Activated T-helper 1 cell treated with anti-CD3 and anti-CD28 coated beads, Interleukin-12 subunit alpha, Interleukin-12 subunit beta, Interleukin-2, Interleukin-4 antibody, amounts not matched to agents 30 ng/mL and 10 ng/mL and 1 ng/mL, durations not matched to agents 14 hours and 24 hours and 36 hours (primary cell): ENCODE results near the gene NAT16. TPM values are rescaled to one million over a fixed set of nuclear protein-coding genes. Genes with fewer than 3 reads are reported as not detected.
A peak's percentile ranks its signal among the peaks of the same experiment; 100 is the strongest.
"Not testable (repeated sequence)": the region's sequence is repeated elsewhere in the genome, so short reads cannot be mapped to it uniquely, and the experiment has no call there.

Experiments
- DNase-seq: peaks from one replicate; pipeline ENCODE4 v3.0.0; 2021; ENCODE audit warnings: low spot score
- H3K27ac Mint-ChIP-seq: one replicate; pipeline ENCODE4 v1.8.0; 2021; ENCODE audit warnings: mild to moderate bottlenecking, mixed read lengths
- H3K27me3 Mint-ChIP-seq: one replicate; pipeline ENCODE4 v1.8.0; 2022; ENCODE audit warnings: mild to moderate bottlenecking, moderate library complexity, mixed read lengths; ENCODE audit not compliant: insufficient read depth
- H3K36me3 Mint-ChIP-seq: one replicate; pipeline ENCODE4 v1.8.0; 2021; ENCODE audit warnings: low read depth, mixed read lengths
- H3K4me1 Mint-ChIP-seq: one replicate; pipeline ENCODE4 v1.8.0; 2021; ENCODE audit warnings: low read depth, mixed read lengths
- H3K4me3 Mint-ChIP-seq: one replicate; pipeline ENCODE4 v1.8.0; 2021; ENCODE audit warnings: mild to moderate bottlenecking, moderate library complexity, mixed read lengths
- H3K9me3 Mint-ChIP-seq: one replicate; pipeline ENCODE4 v1.8.0; 2021; ENCODE audit warnings: mixed read lengths
- intact Hi-C: fragments of 100-400 bp; cut with micrococcal nuclease; formaldehyde crosslinking; loops from one replicate; pipeline ENCODE4 v1.15.1; 2024
- total RNA-seq: library from RNA; stranded (reverse); gene quantifications from 2 replicates; pipeline ENCODE4 v1.2.3, GENCODE V29; 2022

Gene NAT16
- total RNA-seq, 1 donor from 2014 or later = 0.08 TPM

DNA sequence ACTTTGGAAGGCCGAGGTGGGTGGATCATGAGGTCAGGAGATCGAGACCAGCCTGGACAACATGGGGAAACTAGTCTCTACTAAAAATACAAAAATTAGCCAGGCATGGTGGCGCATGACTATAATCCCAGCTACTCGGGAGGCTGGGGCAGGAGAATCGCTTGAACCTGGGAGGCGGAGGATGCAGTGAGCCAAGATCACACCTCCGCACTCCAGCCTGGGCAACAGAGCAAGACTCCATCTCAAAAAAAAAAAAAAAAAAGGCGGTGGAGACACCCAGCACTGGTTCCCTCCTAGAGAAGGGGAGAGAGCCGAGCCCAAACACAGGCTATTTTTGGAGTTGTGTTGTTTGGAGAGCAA is 58.5 kb downstream of the NAT16 start:
- H3K27ac Mint-ChIP-seq = not testable (repeated sequence)
- peak overlapping the region; percentile 58 for H3K4me3 Mint-ChIP-seq

More for the DNA sequence above, 58.5 kb downstream of the NAT16 start:
- DNase-seq, H3K9me3 Mint-ChIP-seq, H3K36me3 Mint-ChIP-seq, intact Hi-C loops: not testable (repeated sequence)
- H3K4me1 Mint-ChIP-seq = peaks cover 34% of the 10 kb centered on the region
- H3K27me3 Mint-ChIP-seq = peaks cover 35% of the 10 kb centered on the region

Other genes with a start within 250 kb of the NAT16 start
- gene MUC3A, start 230.8 kb downstream of the NAT16 start, total RNA-seq = not detected in 2 replicates
- gene MUC12, start 210.7 kb downstream of the NAT16 start, total RNA-seq = 0.44 and 0.81 TPM in 2 replicates
- 0.02 TPM in 1 of 2 replicates, not detected in the other for gene MUC17, start 160.2 kb downstream of the NAT16 start, total RNA-seq
- gene TRIM56, start 94.8 kb downstream of the NAT16 start, total RNA-seq = 41.2 and 45.7 TPM in 2 replicates
- 0.36 and 0.47 TPM in 2 replicates for gene SERPINE1, start 53.2 kb downstream of the NAT16 start, total RNA-seq
- gene AP1S1, start 25.8 kb downstream of the NAT16 start, total RNA-seq = 45.7 and 53.3 TPM in 2 replicates
- 0.10 and 0.21 TPM in 2 replicates for gene VGF, start 14.7 kb downstream of the NAT16 start, total RNA-seq
- gene MOGAT3, start 20.7 kb upstream of the NAT16 start, total RNA-seq = not detected in 2 replicates
- gene PLOD3, start 37.3 kb upstream of the NAT16 start, total RNA-seq = 65.2 and 68.9 TPM in 2 replicates
- 49.7 and 53.4 TPM in 2 replicates for gene ZNHIT1, start 37.9 kb upstream of the NAT16 start, total RNA-seq
- gene CLDN15, start 57.5 kb upstream of the NAT16 start, total RNA-seq = 19.0 and 19.5 TPM in 2 replicates
- gene FIS1, start 64.8 kb upstream of the NAT16 start, total RNA-seq = 138 and 143 TPM in 2 replicates
- 4.4 and 5.5 TPM in 2 replicates for gene IFT22, start 141.5 kb upstream of the NAT16 start, total RNA-seq
- not detected in 2 replicates for gene COL26A1, start 182.6 kb upstream of the NAT16 start, total RNA-seq